ENCODE results near the gene AMMECR1. TPM values are rescaled to one million over a fixed set of nuclear protein-coding genes. Genes with fewer than 3 reads are reported as not detected.

Gene AMMECR1
- total and polyA plus RNA-seq, 2 of the 13 experiments (the other 11 are each of a cell fraction or from before 2014, with no cell fraction given) = 3.1 to 7.5 TPM

DNA sequence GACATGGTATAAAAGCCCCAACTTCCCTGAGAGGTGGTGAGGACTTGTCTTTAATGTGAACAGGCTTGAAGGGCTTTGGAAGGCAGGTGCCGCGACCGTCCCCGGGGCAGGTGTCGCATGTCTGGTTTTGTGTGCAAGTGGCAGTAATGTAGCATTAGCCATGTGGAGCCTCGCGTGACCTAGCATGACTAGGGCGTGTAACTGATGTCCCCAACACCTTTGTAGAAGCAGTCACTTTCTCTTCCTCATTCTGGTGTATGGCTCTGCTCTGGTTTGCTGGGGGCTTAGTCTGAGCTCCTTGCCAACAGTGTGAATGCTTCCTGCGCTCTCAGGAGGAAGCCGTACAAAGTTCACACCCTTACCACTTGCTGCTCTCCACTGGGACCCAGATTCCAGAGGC is 145.7 kb downstream of the AMMECR1 start:
- intact Hi-C loops (cut with micrococcal nuclease; ENCODE audit: unreplicated experiment) = no loop called here
- Histone ChIP-seq H3K4me1 (ENCODE audit: insufficient read depth, low read length) (no peaks in the 10 kb centered on the region), H3K4me3 (replicated peaks in 1 of 3; ENCODE audit: insufficient read depth in 1 of 3, low read depth in 2 of 3, low read length in 3 of 3) (no peak overlapping the region), H3K27me3 (ENCODE audit: control insufficient read depth in 1 of 2, insufficient read depth in 2 of 2, low read length in 2 of 2) (no peaks in the 10 kb centered on the region), H3K4me2 (ENCODE audit: low read depth, low read length) (no peak overlapping the region), H2AFZ (ENCODE audit: low read length) (no peak overlapping the region), H3K27ac (ENCODE audit: extremely low read length, insufficient read depth, low read length) (no peak overlapping the region), H3K9ac (ENCODE audit: insufficient read depth, low read depth, low read length) (no peak overlapping the region), H3K79me2 (ENCODE audit: insufficient read depth, low read length) (no peaks in the 10 kb centered on the region), H3K36me3 (replicated peaks in 1 of 2; ENCODE audit: control insufficient read depth in 1 of 2, insufficient read depth in 2 of 2, low read length in 2 of 2) (no peaks in the 10 kb centered on the region), H3K9me3 (ENCODE audit: low read length) (no peaks in the 10 kb centered on the region), H4K20me1 (ENCODE audit: insufficient read depth, low read length) (no peaks in the 10 kb centered on the region)
- FAIRE-seq (no peak), ATAC-seq (no peak), DNase-seq (ENCODE audit: low spot score) (no peak)
- ChIA-PET CTCF (ENCODE audit: low intra/inter-chr PET ratio, low total read pairs) (no interaction called here), POLR2A (no interaction called here)
- no CpG with 5 or more reads among the region's 10 CpGs for WGBS (ENCODE audit: low lambda C conversion rate)
- TF ChIP-seq PAX8 (CRISPR knock-in tag; IDR thresholded peaks at IDR 0.05; ENCODE audit: borderline replicate concordance) (no peak), ZNF788 (CRISPR knock-in tag; IDR thresholded peaks at IDR 0.05; ENCODE audit: borderline replicate concordance) (no peak), TBX2 (CRISPR knock-in tag; IDR thresholded peaks at IDR 0.05; ENCODE audit: borderline replicate concordance) (no peak), ZNF616 (CRISPR knock-in tag; IDR thresholded peaks at IDR 0.05; ENCODE audit: low read depth) (no peak), ARID2 (CRISPR knock-in tag; IDR thresholded peaks at IDR 0.05; ENCODE audit: borderline replicate concordance) (no peak), GATA4 (IDR thresholded peaks at IDR 0.05; ENCODE audit: borderline replicate concordance, low read depth) (no peak), MXD4 (CRISPR knock-in tag; IDR thresholded peaks at IDR 0.05) (no peak), FOSL1 (CRISPR knock-in tag; IDR thresholded peaks at IDR 0.05; ENCODE audit: borderline replicate concordance) (no peak), TGIF2 (CRISPR knock-in tag; IDR thresholded peaks at IDR 0.05) (no peak), CBX1 (IDR thresholded peaks at IDR 0.05; ENCODE audit: low read depth) (no peak), SRY (CRISPR knock-in tag; IDR thresholded peaks at IDR 0.05) (no peak), CCDC6 (CRISPR knock-in tag; IDR thresholded peaks at IDR 0.05) (no peak), ZNF639 (CRISPR knock-in tag; conservative IDR thresholded peaks at IDR 0.05) (no peak), TP53 (CRISPR knock-in tag; conservative IDR thresholded peaks at IDR 0.05) (no peak), ZNF652 (CRISPR knock-in tag; IDR thresholded peaks at IDR 0.05; ENCODE audit: borderline replicate concordance, low read depth) (no peak), ZBED4 (CRISPR knock-in tag; IDR thresholded peaks at IDR 0.05; ENCODE audit: borderline replicate concordance) (no peak), ZNF558 (CRISPR knock-in tag; IDR thresholded peaks at IDR 0.05; ENCODE audit: borderline replicate concordance) (no peak), ZNF879 (CRISPR knock-in tag; IDR thresholded peaks at IDR 0.05) (no peak), NR1H2 (CRISPR knock-in tag; IDR thresholded peaks at IDR 0.05; ENCODE audit: borderline replicate concordance, low read depth) (no peak)
- TF ChIP-seq, protein P1, sequence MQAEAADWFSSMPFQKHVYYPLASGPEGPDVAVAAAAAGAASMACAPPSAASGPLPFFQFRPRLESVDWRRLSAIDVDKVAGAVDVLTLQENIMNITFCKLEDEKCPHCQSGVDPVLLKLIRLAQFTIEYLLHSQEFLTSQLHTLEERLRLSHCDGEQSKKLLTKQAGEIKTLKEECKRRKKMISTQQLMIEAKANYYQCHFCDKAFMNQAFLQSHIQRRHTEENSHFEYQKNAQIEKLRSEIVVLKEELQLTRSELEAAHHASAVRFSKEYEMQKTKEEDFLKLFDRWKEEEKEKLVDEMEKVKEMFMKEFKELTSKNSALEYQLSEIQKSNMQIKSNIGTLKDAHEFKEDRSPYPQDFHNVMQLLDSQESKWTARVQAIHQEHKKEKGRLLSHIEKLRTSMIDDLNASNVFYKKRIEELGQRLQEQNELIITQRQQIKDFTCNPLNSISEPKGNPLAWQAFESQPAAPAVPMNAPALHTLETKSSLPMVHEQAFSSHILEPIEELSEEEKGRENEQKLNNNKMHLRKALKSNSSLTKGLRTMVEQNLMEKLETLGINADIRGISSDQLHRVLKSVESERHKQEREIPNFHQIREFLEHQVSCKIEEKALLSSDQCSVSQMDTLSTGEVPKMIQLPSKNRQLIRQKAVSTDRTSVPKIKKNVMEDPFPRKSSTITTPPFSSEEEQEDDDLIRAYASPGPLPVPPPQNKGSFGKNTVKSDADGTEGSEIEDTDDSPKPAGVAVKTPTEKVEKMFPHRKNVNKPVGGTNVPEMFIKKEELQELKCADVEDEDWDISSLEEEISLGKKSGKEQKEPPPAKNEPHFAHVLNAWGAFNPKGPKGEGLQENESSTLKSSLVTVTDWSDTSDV (CRISPR knock-in tag; IDR thresholded peaks at IDR 0.05) = no peak
- no TSS peak for BruUV-seq (replicated peaks)
- in situ Hi-C loops (cut with HindIII; ENCODE audit: extremely low pct_ligation_motif_present, low pct_unique_long_range_greater_than_20kb) = loop anchor here (25.0 kb wide), 1 partner anchor 665 kb away; no protein-coding TSS in a partner anchor

Measured in HepG2 (cell line).